HepG2 (cell line): ENCODE data around the gene RSPH9. TPM values are rescaled to one million over a fixed set of nuclear protein-coding genes. Genes with fewer than 3 reads are reported as not detected.

Experiments
- FOXA1 ChIP-seq, 2 experiments: fragments of 450-650 bp in 1 of 2; sonication (generic) in 1 of 2; formaldehyde crosslinking in 1 of 2; IDR thresholded peaks; 2 replicates each; pipeline versions ENCODE4 v1.4.0 to v1.6.1; 2016 to 2020; ENCODE audit warnings: missing genetic modification reagents in 1 of 2
- FOXA3 ChIP-seq: IDR thresholded peaks from 2 replicates; pipeline ENCODE4 v1.6.1; 2016; ENCODE audit warnings: missing genetic modification reagents, missing compliant biosample characterization
- HDAC2 ChIP-seq: sonication (generic); formaldehyde crosslinking; IDR thresholded peaks from 2 replicates; pipeline ENCODE4 v1.4.0; 2020; ENCODE audit warnings: missing genetic modification reagents
- HMG20A ChIP-seq: IDR thresholded peaks from 2 replicates; pipeline ENCODE4 v1.6.1; 2016; ENCODE audit warnings: borderline replicate concordance
- LCORL ChIP-seq, 2 experiments: fragments of 450-650 bp in 1 of 2; sonication (generic) in 1 of 2; formaldehyde crosslinking in 1 of 2; IDR thresholded peaks; 2 replicates each; pipeline versions ENCODE4 v1.5.0 to v1.6.1; 2017 to 2020; ENCODE audit warnings: antibody characterized with exemption in 1 of 2, missing genetic modification reagents in 1 of 2
- MAZ ChIP-seq, 2 experiments: sonication (generic) in 1 of 2; formaldehyde crosslinking in 1 of 2; IDR thresholded peaks; 2 replicates each; pipeline versions ENCODE4 v1.5.0 to v1.6.1; 2012 to 2020; ENCODE audit warnings: low read depth in 2 of 2, mild to moderate bottlenecking in 2 of 2, borderline replicate concordance in 1 of 2, improper control_type of control experiment in 1 of 2, low read length in 1 of 2, missing genetic modification reagents in 1 of 2, moderate library complexity in 1 of 2
- NR2F2 ChIP-seq: IDR thresholded peaks from 2 replicates; pipeline ENCODE4 v1.6.1; 2012; ENCODE audit warnings: low read depth, inconsistent platforms, borderline replicate concordance
- PHB2 ChIP-seq: fragments of 450-650 bp; IDR thresholded peaks from 2 replicates; pipeline ENCODE4 v1.6.1; 2018; ENCODE audit not compliant: partially characterized antibody
- RXRB ChIP-seq: IDR thresholded peaks from 2 replicates; pipeline ENCODE4 v1.6.1; 2016; ENCODE audit warnings: borderline replicate concordance, missing genetic modification reagents, missing compliant biosample characterization
- SP140L ChIP-seq: sonication (generic); formaldehyde crosslinking; IDR thresholded peaks from 2 replicates; pipeline ENCODE4 v1.4.0; 2020; ENCODE audit warnings: missing genetic modification reagents, borderline replicate concordance
- YEATS2 ChIP-seq: sonication (generic); formaldehyde crosslinking; IDR thresholded peaks from 2 replicates; pipeline ENCODE4 v1.4.0; 2020; ENCODE audit warnings: missing genetic modification reagents, borderline replicate concordance
- ZFP36L2 ChIP-seq: sonication (generic); formaldehyde crosslinking; IDR thresholded peaks from 2 replicates; pipeline ENCODE4 v1.4.0; 2020; ENCODE audit warnings: missing genetic modification reagents
- ZNF10 ChIP-seq: sonication (generic); formaldehyde crosslinking; IDR thresholded peaks from 2 replicates; pipeline ENCODE4 v1.4.0; 2020; ENCODE audit warnings: mild to moderate bottlenecking, low read depth, missing genetic modification reagents, borderline replicate concordance
- ZNF460 ChIP-seq: sonication (generic); formaldehyde crosslinking; IDR thresholded peaks from 2 replicates; pipeline ENCODE4 v1.5.1; 2020; ENCODE audit warnings: missing genetic modification reagents, mild to moderate bottlenecking, borderline replicate concordance
- ZNF543 ChIP-seq: sonication (generic); formaldehyde crosslinking; IDR thresholded peaks from 2 replicates; pipeline ENCODE4 v1.4.0; 2020; ENCODE audit warnings: mild to moderate bottlenecking, missing genetic modification reagents
- ZNF879 ChIP-seq: sonication (generic); formaldehyde crosslinking; IDR thresholded peaks from 2 replicates; pipeline ENCODE4 v1.8.1; 2023; ENCODE audit warnings: missing genetic modification reagents
- polyA plus RNA-seq, 8 experiments: library from polyadenylated mRNA; depleted of rRNA in 3 of 8; stranded (reverse) in 7 of 8; unstranded in 1 of 8; fragments of >200 nt; fragmentation: Illumina TruSeq in 4 of 8; extraction: Trizol in 4 of 8; gene quantifications; 2 replicates each; pipeline versions ENCODE4 v1.2.1 to v1.2.3, GENCODE V29; 2011 to 2016; ENCODE audit warnings: low read depth in 4 of 8, missing spikeins in 1 of 8, mixed read lengths in 1 of 8; ENCODE audit not compliant: insufficient read depth in 1 of 8
- total RNA-seq, 5 experiments: library from RNA; depleted of rRNA; stranded (reverse); fragments of >200 nt; fragmentation: Illumina TruSeq; extraction: Trizol; gene quantifications; 2 replicates each; pipeline ENCODE4 v1.2.3, GENCODE V29; 2016; ENCODE audit warnings: low read depth in 1 of 5
- TF ChIP-seq, protein P1 (sequence below): conservative IDR thresholded peaks from 2 replicates; pipeline ENCODE4 v1.6.1; 2018; ENCODE audit warnings: missing genetic modification reagents
- TF ChIP-seq, protein P2 (sequence below): sonication (generic); formaldehyde crosslinking; IDR thresholded peaks from 2 replicates; pipeline ENCODE4 v1.4.0; 2020; ENCODE audit warnings: mild to moderate bottlenecking, missing genetic modification reagents
- TF ChIP-seq, protein P3 (sequence below): sonication (generic); formaldehyde crosslinking; IDR thresholded peaks from 2 replicates; pipeline ENCODE4 v1.4.0; 2020; ENCODE audit warnings: missing genetic modification reagents
- TF ChIP-seq, protein P4 (sequence below): sonication (generic); formaldehyde crosslinking; IDR thresholded peaks from 2 replicates; pipeline ENCODE4 v1.4.0; 2020; ENCODE audit warnings: low read depth, mild to moderate bottlenecking, missing genetic modification reagents

RSPH9 gene
- total and polyA plus RNA-seq, 2 of the 13 experiments (the other 11 are each of a cell fraction or from before 2014, with no cell fraction given) = 0.04 TPM; not detected in 1

DNA sequence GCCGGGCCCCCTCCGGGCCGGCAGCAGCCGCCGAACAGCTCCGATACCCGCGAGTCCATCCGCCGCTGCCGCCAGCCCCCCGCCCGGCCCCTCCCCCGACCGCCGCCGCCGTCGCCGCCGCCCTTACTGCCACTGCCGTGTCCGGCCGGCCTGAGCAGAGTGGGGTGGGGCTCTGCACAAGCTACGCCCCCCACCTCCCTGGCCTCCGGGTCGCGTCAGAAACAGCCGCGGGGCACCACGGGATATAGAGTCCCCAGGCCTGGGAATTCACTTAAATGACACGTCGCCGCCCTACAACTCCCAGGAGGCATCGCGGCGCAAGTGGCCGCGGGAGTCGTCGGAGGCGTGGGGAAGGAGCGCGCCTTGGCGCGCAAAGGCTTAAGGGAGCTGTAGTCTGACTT, 15.7 kb upstream of the RSPH9 start, which contains the start of gene GTPBP2 (continued):
- TF ChIP-seq, protein P1, sequence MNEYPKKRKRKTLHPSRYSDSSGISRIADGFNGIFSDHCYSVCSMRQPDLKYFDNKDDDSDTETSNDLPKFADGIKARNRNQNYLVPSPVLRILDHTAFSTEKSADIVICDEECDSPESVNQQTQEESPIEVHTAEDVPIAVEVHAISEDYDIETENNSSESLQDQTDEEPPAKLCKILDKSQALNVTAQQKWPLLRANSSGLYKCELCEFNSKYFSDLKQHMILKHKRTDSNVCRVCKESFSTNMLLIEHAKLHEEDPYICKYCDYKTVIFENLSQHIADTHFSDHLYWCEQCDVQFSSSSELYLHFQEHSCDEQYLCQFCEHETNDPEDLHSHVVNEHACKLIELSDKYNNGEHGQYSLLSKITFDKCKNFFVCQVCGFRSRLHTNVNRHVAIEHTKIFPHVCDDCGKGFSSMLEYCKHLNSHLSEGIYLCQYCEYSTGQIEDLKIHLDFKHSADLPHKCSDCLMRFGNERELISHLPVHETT (CRISPR knock-in tag) = 0 out of 2 replicates have a peak, but pooled peaks have one; percentile 35
- no peak for TF ChIP-seq ZNF543 (CRISPR knock-in tag)
- no peak for TF ChIP-seq ZNF879
- no peak for TF ChIP-seq SP140L (CRISPR knock-in tag)
- TF ChIP-seq ZFP36L2 (CRISPR knock-in tag) = no peak
- peak; percentile 50; the same call in 1 of the 2 replicates for TF ChIP-seq FOXA3
- peak; percentile 96 for TF ChIP-seq MAZ (IDR thresholded peaks at IDR 0.05; ENCODE audit: borderline replicate concordance, low read depth, low read length)
- peak; percentile 89; the same call in 1 of the 2 replicates for TF ChIP-seq MAZ (CRISPR knock-in tag; IDR thresholded peaks at IDR 0.05; ENCODE audit: low read depth)
- peak; percentile 13; the same call in 1 of the 2 replicates for TF ChIP-seq RXRB (CRISPR knock-in tag)
- no peak for TF ChIP-seq PHB2
- TF ChIP-seq FOXA1 (IDR thresholded peaks at IDR 0.05) = no peak
- no peak for TF ChIP-seq FOXA1 (CRISPR knock-in tag; IDR thresholded peaks at IDR 0.05)
- no peak for TF ChIP-seq NR2F2
- TF ChIP-seq, protein P2, sequence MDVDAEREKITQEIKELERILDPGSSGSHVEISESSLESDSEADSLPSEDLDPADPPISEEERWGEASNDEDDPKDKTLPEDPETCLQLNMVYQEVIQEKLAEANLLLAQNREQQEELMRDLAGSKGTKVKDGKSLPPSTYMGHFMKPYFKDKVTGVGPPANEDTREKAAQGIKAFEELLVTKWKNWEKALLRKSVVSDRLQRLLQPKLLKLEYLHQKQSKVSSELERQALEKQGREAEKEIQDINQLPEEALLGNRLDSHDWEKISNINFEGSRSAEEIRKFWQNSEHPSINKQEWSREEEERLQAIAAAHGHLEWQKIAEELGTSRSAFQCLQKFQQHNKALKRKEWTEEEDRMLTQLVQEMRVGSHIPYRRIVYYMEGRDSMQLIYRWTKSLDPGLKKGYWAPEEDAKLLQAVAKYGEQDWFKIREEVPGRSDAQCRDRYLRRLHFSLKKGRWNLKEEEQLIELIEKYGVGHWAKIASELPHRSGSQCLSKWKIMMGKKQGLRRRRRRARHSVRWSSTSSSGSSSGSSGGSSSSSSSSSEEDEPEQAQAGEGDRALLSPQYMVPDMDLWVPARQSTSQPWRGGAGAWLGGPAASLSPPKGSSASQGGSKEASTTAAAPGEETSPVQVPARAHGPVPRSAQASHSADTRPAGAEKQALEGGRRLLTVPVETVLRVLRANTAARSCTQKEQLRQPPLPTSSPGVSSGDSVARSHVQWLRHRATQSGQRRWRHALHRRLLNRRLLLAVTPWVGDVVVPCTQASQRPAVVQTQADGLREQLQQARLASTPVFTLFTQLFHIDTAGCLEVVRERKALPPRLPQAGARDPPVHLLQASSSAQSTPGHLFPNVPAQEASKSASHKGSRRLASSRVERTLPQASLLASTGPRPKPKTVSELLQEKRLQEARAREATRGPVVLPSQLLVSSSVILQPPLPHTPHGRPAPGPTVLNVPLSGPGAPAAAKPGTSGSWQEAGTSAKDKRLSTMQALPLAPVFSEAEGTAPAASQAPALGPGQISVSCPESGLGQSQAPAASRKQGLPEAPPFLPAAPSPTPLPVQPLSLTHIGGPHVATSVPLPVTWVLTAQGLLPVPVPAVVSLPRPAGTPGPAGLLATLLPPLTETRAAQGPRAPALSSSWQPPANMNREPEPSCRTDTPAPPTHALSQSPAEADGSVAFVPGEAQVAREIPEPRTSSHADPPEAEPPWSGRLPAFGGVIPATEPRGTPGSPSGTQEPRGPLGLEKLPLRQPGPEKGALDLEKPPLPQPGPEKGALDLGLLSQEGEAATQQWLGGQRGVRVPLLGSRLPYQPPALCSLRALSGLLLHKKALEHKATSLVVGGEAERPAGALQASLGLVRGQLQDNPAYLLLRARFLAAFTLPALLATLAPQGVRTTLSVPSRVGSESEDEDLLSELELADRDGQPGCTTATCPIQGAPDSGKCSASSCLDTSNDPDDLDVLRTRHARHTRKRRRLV (CRISPR knock-in tag) = no peak
- peak; percentile 79 for TF ChIP-seq YEATS2
- no peak for TF ChIP-seq ZNF460 (CRISPR knock-in tag)
- TF ChIP-seq, protein P3, sequence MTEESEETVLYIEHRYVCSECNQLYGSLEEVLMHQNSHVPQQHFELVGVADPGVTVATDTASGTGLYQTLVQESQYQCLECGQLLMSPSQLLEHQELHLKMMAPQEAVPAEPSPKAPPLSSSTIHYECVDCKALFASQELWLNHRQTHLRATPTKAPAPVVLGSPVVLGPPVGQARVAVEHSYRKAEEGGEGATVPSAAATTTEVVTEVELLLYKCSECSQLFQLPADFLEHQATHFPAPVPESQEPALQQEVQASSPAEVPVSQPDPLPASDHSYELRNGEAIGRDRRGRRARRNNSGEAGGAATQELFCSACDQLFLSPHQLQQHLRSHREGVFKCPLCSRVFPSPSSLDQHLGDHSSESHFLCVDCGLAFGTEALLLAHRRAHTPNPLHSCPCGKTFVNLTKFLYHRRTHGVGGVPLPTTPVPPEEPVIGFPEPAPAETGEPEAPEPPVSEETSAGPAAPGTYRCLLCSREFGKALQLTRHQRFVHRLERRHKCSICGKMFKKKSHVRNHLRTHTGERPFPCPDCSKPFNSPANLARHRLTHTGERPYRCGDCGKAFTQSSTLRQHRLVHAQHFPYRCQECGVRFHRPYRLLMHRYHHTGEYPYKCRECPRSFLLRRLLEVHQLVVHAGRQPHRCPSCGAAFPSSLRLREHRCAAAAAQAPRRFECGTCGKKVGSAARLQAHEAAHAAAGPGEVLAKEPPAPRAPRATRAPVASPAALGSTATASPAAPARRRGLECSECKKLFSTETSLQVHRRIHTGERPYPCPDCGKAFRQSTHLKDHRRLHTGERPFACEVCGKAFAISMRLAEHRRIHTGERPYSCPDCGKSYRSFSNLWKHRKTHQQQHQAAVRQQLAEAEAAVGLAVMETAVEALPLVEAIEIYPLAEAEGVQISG (CRISPR knock-in tag) = peak; percentile 87
- TF ChIP-seq LCORL (IDR thresholded peaks at IDR 0.05) = no peak
- no peak for TF ChIP-seq LCORL (CRISPR knock-in tag; IDR thresholded peaks at IDR 0.05)
- TF ChIP-seq, protein P4, sequence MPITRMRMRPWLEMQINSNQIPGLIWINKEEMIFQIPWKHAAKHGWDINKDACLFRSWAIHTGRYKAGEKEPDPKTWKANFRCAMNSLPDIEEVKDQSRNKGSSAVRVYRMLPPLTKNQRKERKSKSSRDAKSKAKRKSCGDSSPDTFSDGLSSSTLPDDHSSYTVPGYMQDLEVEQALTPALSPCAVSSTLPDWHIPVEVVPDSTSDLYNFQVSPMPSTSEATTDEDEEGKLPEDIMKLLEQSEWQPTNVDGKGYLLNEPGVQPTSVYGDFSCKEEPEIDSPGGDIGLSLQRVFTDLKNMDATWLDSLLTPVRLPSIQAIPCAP (CRISPR knock-in tag) = no peak
- no peak for TF ChIP-seq HMG20A (CRISPR knock-in tag)
- TF ChIP-seq HDAC2 (CRISPR knock-in tag) = 0 out of 2 replicates have a peak, but pooled peaks have one; percentile 22
- no peak for TF ChIP-seq ZNF10
